DOHH2 (cell line): ENCODE measurements around the gene C19orf85.

ENCODE experiments used
- CTCF ChIP-seq: fragments of 200-600 bp; sonication (generic); IDR thresholded peaks from one replicate; pipeline ENCODE4 v1.5.1; 2014; ENCODE audit warnings: antibody characterized with exemption, mild to moderate bottlenecking, low read depth, low read length; ENCODE audit not compliant: poor library complexity, severe bottlenecking
- EZH2phosphoT487 ChIP-seq: fragments of 200-600 bp; sonication (generic); IDR thresholded peaks from 2 replicates; pipeline ENCODE4 v1.6.1; 2017; ENCODE audit warnings: borderline replicate concordance, mild to moderate bottlenecking, antibody characterized with exemption, low read length, moderate library complexity, mixed read lengths

- TF ChIP-seq EZH2phosphoT487 = no peak
- no peak for TF ChIP-seq CTCF
Observed at GRCh38 chr19:55461974-55462626, 2.5 kb downstream of the C19orf85 start.
